Measurements from ENCODE around the gene ABCA4.

The ABCA4 gene

GRCh38 chr1:94143173-94143808 lies 22.3 kb upstream of the ABCA4 start:
- peaks cover 22% of the 10 kb centered on the region for H3K27me3 Mint-ChIP-seq
- H3K36me3 Mint-ChIP-seq (ENCODE audit: insufficient read depth): no peaks in the 10 kb centered on the region
- H3K4me3 Mint-ChIP-seq: no peak overlapping the region
- no peak for DNase-seq (ENCODE audit: low spot score in 2 of 2)
- H3K9me3 Mint-ChIP-seq: no peaks in the 10 kb centered on the region
- H3K4me1 Mint-ChIP-seq: no peaks in the 10 kb centered on the region
- no peak for ATAC-seq (replicated peaks; ENCODE audit: extremely low read depth, poor library complexity, severe bottlenecking)
- no peak overlapping the region for H3K27ac Mint-ChIP-seq (ENCODE audit: low read depth)

GRCh38 chr1:94142583-94142982 lies 21.6 kb upstream of the ABCA4 start:
- no peak for ATAC-seq (replicated peaks; ENCODE audit: extremely low read depth, poor library complexity, severe bottlenecking)
- Mint-ChIP-seq H3K36me3 (ENCODE audit: insufficient read depth) (no peaks in the 10 kb centered on the region), H3K9me3 (no peaks in the 10 kb centered on the region), H3K4me1 (no peaks in the 10 kb centered on the region), H3K4me3 (no peak overlapping the region), H3K27ac (ENCODE audit: low read depth) (no peak overlapping the region), H3K27me3 (peaks cover 22% of the 10 kb centered on the region)
- no peak for DNase-seq (ENCODE audit: low spot score in 2 of 2)

GRCh38 chr1:94142022-94142421 lies 21.1 kb upstream of the ABCA4 start:
- Mint-ChIP-seq H3K4me1 (no peaks in the 10 kb centered on the region), H3K27me3 (peaks cover 26% of the 10 kb centered on the region), H3K27ac (ENCODE audit: low read depth) (no peak overlapping the region), H3K4me3 (no peak overlapping the region), H3K9me3 (no peaks in the 10 kb centered on the region), H3K36me3 (ENCODE audit: insufficient read depth) (no peaks in the 10 kb centered on the region)
- ATAC-seq (replicated peaks; ENCODE audit: extremely low read depth, poor library complexity, severe bottlenecking): no peak
- DNase-seq (ENCODE audit: low spot score in 2 of 2): no peak

GRCh38 chr1:94132111-94132510 lies 11.2 kb upstream of the ABCA4 start:
- Mint-ChIP-seq H3K4me3 (no peak overlapping the region), H3K36me3 (ENCODE audit: insufficient read depth) (no peaks in the 10 kb centered on the region), H3K4me1 (no peaks in the 10 kb centered on the region), H3K27ac (ENCODE audit: low read depth) (no peak overlapping the region), H3K27me3 (peaks cover 34% of the 10 kb centered on the region), H3K9me3 (no peaks in the 10 kb centered on the region)
- ATAC-seq (replicated peaks; ENCODE audit: extremely low read depth, poor library complexity, severe bottlenecking) (no peak), DNase-seq (ENCODE audit: low spot score in 2 of 2) (no peak)

- no peak overlapping the region for H3K4me3 Mint-ChIP-seq
- H3K27me3 Mint-ChIP-seq: peaks cover 31% of the 10 kb centered on the region
- no peaks in the 10 kb centered on the region for H3K9me3 Mint-ChIP-seq
- no peak overlapping the region for H3K27ac Mint-ChIP-seq (ENCODE audit: low read depth)
- H3K4me1 Mint-ChIP-seq: no peaks in the 10 kb centered on the region
- ATAC-seq (replicated peaks; ENCODE audit: extremely low read depth, poor library complexity, severe bottlenecking) (no peak), DNase-seq (ENCODE audit: low spot score in 2 of 2) (no peak)
- no peaks in the 10 kb centered on the region for H3K36me3 Mint-ChIP-seq (ENCODE audit: insufficient read depth)
Measured at GRCh38 chr1:94130851-94131595, 10.1 kb upstream of the ABCA4 start.

GRCh38 chr1:94126651-94127050 lies 5.7 kb upstream of the ABCA4 start:
- no peak for ATAC-seq (replicated peaks; ENCODE audit: extremely low read depth, poor library complexity, severe bottlenecking)

GRCh38 chr1:94125551-94126514 lies 4.9 kb upstream of the ABCA4 start:
- no peak overlapping the region for H3K27ac Mint-ChIP-seq (ENCODE audit: low read depth)
- H3K36me3 Mint-ChIP-seq (ENCODE audit: insufficient read depth): no peaks in the 10 kb centered on the region
- H3K9me3 Mint-ChIP-seq: no peaks in the 10 kb centered on the region
- no peaks in the 10 kb centered on the region for H3K4me1 Mint-ChIP-seq
- no peak for ATAC-seq (replicated peaks; ENCODE audit: extremely low read depth, poor library complexity, severe bottlenecking)
- peaks cover 38% of the 10 kb centered on the region for H3K27me3 Mint-ChIP-seq
- no peak overlapping the region for H3K4me3 Mint-ChIP-seq
- DNase-seq (ENCODE audit: low spot score in 2 of 2): no peak

More at GRCh38 chr1:94126651-94127050, 5.7 kb upstream of the ABCA4 start:
- no peak for DNase-seq (ENCODE audit: low spot score in 2 of 2)
- Mint-ChIP-seq H3K27me3 (peaks cover 39% of the 10 kb centered on the region), H3K36me3 (ENCODE audit: insufficient read depth) (no peaks in the 10 kb centered on the region), H3K4me1 (no peaks in the 10 kb centered on the region), H3K9me3 (no peaks in the 10 kb centered on the region), H3K4me3 (no peak overlapping the region), H3K27ac (ENCODE audit: low read depth) (no peak overlapping the region)

GRCh38 chr1:94124538-94124937 lies 3.6 kb upstream of the ABCA4 start:
- no peaks in the 10 kb centered on the region for H3K9me3 Mint-ChIP-seq
- H3K27ac Mint-ChIP-seq (ENCODE audit: low read depth): no peak overlapping the region
- no peaks in the 10 kb centered on the region for H3K4me1 Mint-ChIP-seq
- peaks cover 48% of the 10 kb centered on the region for H3K27me3 Mint-ChIP-seq
- ATAC-seq (replicated peaks; ENCODE audit: extremely low read depth, poor library complexity, severe bottlenecking) (no peak), DNase-seq (ENCODE audit: low spot score in 2 of 2) (no peak)
- H3K4me3 Mint-ChIP-seq: no peak overlapping the region
- no peaks in the 10 kb centered on the region for H3K36me3 Mint-ChIP-seq (ENCODE audit: insufficient read depth)

GRCh38 chr1:94122201-94122970 lies 1.4 kb upstream of the ABCA4 start:
- ATAC-seq (replicated peaks; ENCODE audit: extremely low read depth, poor library complexity, severe bottlenecking): no peak
- Mint-ChIP-seq H3K9me3 (no peaks in the 10 kb centered on the region), H3K4me1 (no peaks in the 10 kb centered on the region), H3K36me3 (ENCODE audit: insufficient read depth) (no peaks in the 10 kb centered on the region), H3K4me3 (no peak overlapping the region), H3K27me3 (peaks cover 45% of the 10 kb centered on the region), H3K27ac (ENCODE audit: low read depth) (no peak overlapping the region)
- no peak for DNase-seq (ENCODE audit: low spot score in 2 of 2)

GRCh38 chr1:94121411-94121821 lies 468 bp upstream of the ABCA4 start:
- Mint-ChIP-seq H3K4me3 (no peak overlapping the region), H3K4me1 (no peaks in the 10 kb centered on the region), H3K27ac (ENCODE audit: low read depth) (no peak overlapping the region), H3K9me3 (no peaks in the 10 kb centered on the region), H3K27me3 (peaks cover 55% of the 10 kb centered on the region), H3K36me3 (ENCODE audit: insufficient read depth) (no peaks in the 10 kb centered on the region)
- DNase-seq (ENCODE audit: low spot score in 2 of 2) (no peak), ATAC-seq (replicated peaks; ENCODE audit: extremely low read depth, poor library complexity, severe bottlenecking) (no peak)

- Mint-ChIP-seq H3K36me3 (ENCODE audit: insufficient read depth) (no peaks in the 10 kb centered on the region), H3K27ac (ENCODE audit: low read depth) (no peak overlapping the region), H3K27me3 (peaks cover 53% of the 10 kb centered on the region), H3K9me3 (no peaks in the 10 kb centered on the region), H3K4me1 (no peaks in the 10 kb centered on the region), H3K4me3 (no peak overlapping the region)
- DNase-seq (ENCODE audit: low spot score in 2 of 2): no peak
- ATAC-seq (replicated peaks; ENCODE audit: extremely low read depth, poor library complexity, severe bottlenecking): no peak
Measured at GRCh38 chr1:94120570-94120901, 412 bp downstream of the ABCA4 start.
